PFSK-1 (cell line): ENCODE data around the gene DOCK4.

Source experiments
- POLR2AphosphoS5 ChIP-seq: IDR thresholded peaks from 2 replicates; pipeline ENCODE4 v1.6.1; 2012; ENCODE audit warnings: low read depth, mild to moderate bottlenecking, control low read depth, low read length, moderate library complexity
- SIN3A ChIP-seq: IDR thresholded peaks from 2 replicates; pipeline ENCODE4 v1.6.1; 2012; ENCODE audit warnings: mild to moderate bottlenecking, low read length, moderate library complexity, borderline replicate concordance; ENCODE audit not compliant: insufficient read depth
- TAF1 ChIP-seq: IDR thresholded peaks from 2 replicates; pipeline ENCODE4 v1.6.1; 2012; ENCODE audit warnings: low read length, control low read depth, borderline replicate concordance; ENCODE audit not compliant: insufficient read depth

DNA sequence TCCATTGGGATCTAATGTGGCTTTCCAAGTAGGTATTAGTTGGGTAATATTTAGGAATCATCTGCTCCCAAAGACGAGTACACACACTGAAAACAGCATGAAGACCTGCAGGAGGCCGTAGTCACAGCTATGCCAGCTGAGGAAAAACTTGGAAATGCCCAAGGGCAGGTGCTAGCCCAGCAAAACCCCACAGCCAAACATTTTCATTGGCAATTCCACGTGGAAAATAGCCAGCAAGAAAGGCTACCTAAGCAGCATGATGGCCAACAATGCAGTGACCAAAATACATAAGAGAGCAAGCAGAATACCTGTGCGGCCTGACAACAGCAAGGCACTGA, 32.7 kb downstream of the DOCK4 start:
- TF ChIP-seq POLR2AphosphoS5 (no peak), TAF1 (no peak), SIN3A (no peak)
